Esophagus squamous epithelium (tissue), 4 donors: Measurements from ENCODE around the gene HS6ST2.

Experiments used
- CTCF ChIP-seq, 6 experiments: fragments of 450-650 bp in 4 of 6; fragments of 200-600 bp in 2 of 6; sonication (generic) in 2 of 6; IDR thresholded peaks; one replicate each; pipeline ENCODE4 v1.5.1; 2016 to 2019; ENCODE audit warnings: antibody characterized with exemption in 6 of 6, mild to moderate bottlenecking in 4 of 6, moderate library complexity in 4 of 6
- POLR2A ChIP-seq, 4 donors: fragments of 450-650 bp; IDR thresholded peaks; one replicate each; pipeline ENCODE4 v1.6.1; 2017; ENCODE audit warnings: antibody characterized with exemption in 4 of 4, mild to moderate bottlenecking in 4 of 4, moderate library complexity in 3 of 4

GRCh38 chrX:132821974-132822633 lies 136.3 kb downstream of the HS6ST2 start:
- TF ChIP-seq CTCF (IDR thresholded peaks at IDR 0.05) (no peak), POLR2A (IDR thresholded peaks at IDR 0.05) (no peak)
